Uterus (tissue), 4 donors: Measurements from ENCODE around the gene NUDT2. TPM values are rescaled to one million over a fixed set of nuclear protein-coding genes. Genes with fewer than 3 reads are reported as not detected.
"Not testable (repeated sequence)": the region's sequence is repeated elsewhere in the genome, so short reads cannot be mapped to it uniquely, and the experiment has no call there.

Experiments used
- DNase-seq, 2 donors: peaks; one replicate each; pipeline ENCODE4 v3.0.0-alpha.2; 2019 to 2020
- H3K27ac ChIP-seq, 2 donors: fragments of 200-600 bp; sonication (generic); 1 replicate in 1 of 2; 2 replicates in 1 of 2; pipeline ENCODE4 v1.5.1; 2016 to 2018
- H3K27me3 ChIP-seq, 2 donors: fragments of 200-600 bp; sonication (generic); one replicate each; pipeline ENCODE4 v1.5.1; 2018 to 2019; ENCODE audit warnings: control low read depth in 1 of 2
- H3K36me3 ChIP-seq, 2 donors: fragments of 200-600 bp; sonication (generic); one replicate each; pipeline ENCODE4 v1.5.1; 2019; ENCODE audit warnings: control low read depth in 1 of 2
- H3K4me1 ChIP-seq, 2 donors: fragments of 200-600 bp; sonication (generic); one replicate each; pipeline ENCODE4 v1.5.1; 2018 to 2019; ENCODE audit warnings: control low read depth in 1 of 2
- H3K4me3 ChIP-seq, 2 donors: fragments of 200-600 bp; sonication (generic); 1 replicate in 1 of 2; 2 replicates in 1 of 2; pipeline ENCODE4 v1.5.1; 2018 to 2019; ENCODE audit warnings: mild to moderate bottlenecking in 1 of 2
- H3K9me3 ChIP-seq, 2 donors: fragments of 200-600 bp; sonication (generic); one replicate each; pipeline ENCODE4 v1.5.1; 2019; ENCODE audit warnings: control low read depth in 1 of 2
- CTCF ChIP-seq, 4 experiments: fragments of 200-600 bp in 2 of 4; fragments of 450-650 bp in 2 of 4; sonication (generic) in 2 of 4; IDR thresholded peaks; one replicate each; pipeline ENCODE4 v1.5.1; 2016 to 2019; ENCODE audit warnings: antibody characterized with exemption in 4 of 4, mild to moderate bottlenecking in 2 of 4, moderate library complexity in 1 of 4
- POLR2A ChIP-seq, 2 donors: fragments of 450-650 bp; IDR thresholded peaks; one replicate each; pipeline ENCODE4 v1.6.1; 2016; ENCODE audit warnings: antibody characterized with exemption in 2 of 2, mild to moderate bottlenecking in 1 of 2, moderate library complexity in 1 of 2
- intact Hi-C: fragments of 100-400 bp; cut with DNase I; formaldehyde crosslinking; loops from one replicate; pipeline ENCODE4 v1.15.1; 2023; ENCODE audit warnings: low total_unique reads
- total RNA-seq, 4 donors: library from RNA; depleted of rRNA in 3 of 4; stranded (reverse); fragments of >200 nt in 3 of 4; gene quantifications; one replicate each; pipeline versions ENCODE4 v1.1.0 to v1.2.4, GENCODE V29; 2014 to 2023
- donor health status: DM: yes; HTN: yes; CAD: no.

Gene NUDT2
- total RNA-seq, 4 donors from 2014 or later: 7.6 to 24.6 (median 20.2) TPM

- intact Hi-C loops: no loop called here
- TF ChIP-seq CTCF (IDR thresholded peaks at IDR 0.05): no peak
- TF ChIP-seq POLR2A (IDR thresholded peaks at IDR 0.05): no peak
- no peak for DNase-seq
- Histone ChIP-seq H3K27ac (no peak overlapping the region), H3K4me1 (no peaks in the 10 kb centered on the region), H3K27me3 (no peaks in the 10 kb centered on the region), H3K4me3 (no peak overlapping the region), H3K9me3 (no peaks in the 10 kb centered on the region), H3K36me3 (no peaks in the 10 kb centered on the region)
These were observed 6.0 kb downstream of the NUDT2 start for GRCh38 chr9:34335376-34335775.

- intact Hi-C loops: no loop called here
These were observed 8.0 kb downstream of the NUDT2 start for GRCh38 chr9:34337403-34337802.

GRCh38 chr9:34338079-34338478, 8.7 kb downstream of the NUDT2 start:
- H3K9me3 ChIP-seq, H3K4me3 ChIP-seq, H3K27me3 ChIP-seq, H3K4me1 ChIP-seq, H3K27ac ChIP-seq, DNase-seq, H3K36me3 ChIP-seq, intact Hi-C loops: not testable (repeated sequence)

More at GRCh38 chr9:34337403-34337802, 8.0 kb downstream of the NUDT2 start:
- no peak for DNase-seq
- no peaks in the 10 kb centered on the region for H3K4me1 ChIP-seq
- TF ChIP-seq CTCF (IDR thresholded peaks at IDR 0.05) (no peak), POLR2A (IDR thresholded peaks at IDR 0.05) (no peak)
- no peaks in the 10 kb centered on the region for H3K36me3 ChIP-seq
- H3K9me3 ChIP-seq: no peaks in the 10 kb centered on the region
- no peaks in the 10 kb centered on the region for H3K27me3 ChIP-seq
- H3K27ac ChIP-seq: no peak overlapping the region
- H3K4me3 ChIP-seq: no peak overlapping the region

- Histone ChIP-seq H3K4me3 (no peak overlapping the region), H3K27ac (no peak overlapping the region), H3K4me1 (no peaks in the 10 kb centered on the region), H3K27me3 (no peaks in the 10 kb centered on the region), H3K9me3 (no peaks in the 10 kb centered on the region), H3K36me3 (no peaks in the 10 kb centered on the region)
- TF ChIP-seq POLR2A (IDR thresholded peaks at IDR 0.05): no peak
- no peak for TF ChIP-seq CTCF (IDR thresholded peaks at IDR 0.05)
- DNase-seq: no peak
- intact Hi-C loops: no loop called here
These were observed 9.5 kb downstream of the NUDT2 start for GRCh38 chr9:34338665-34339385.

GRCh38 chr9:34341659-34342295, 12.4 kb downstream of the NUDT2 start:
- Histone ChIP-seq H3K9me3 (no peaks in the 10 kb centered on the region), H3K36me3 (no peaks in the 10 kb centered on the region), H3K4me1 (no peaks in the 10 kb centered on the region), H3K4me3 (no peak overlapping the region), H3K27ac (no peak overlapping the region), H3K27me3 (no peaks in the 10 kb centered on the region)
- intact Hi-C loops: no loop called here
- DNase-seq: no peak
- TF ChIP-seq POLR2A (IDR thresholded peaks at IDR 0.05) (no peak), CTCF (IDR thresholded peaks at IDR 0.05) (no peak)
